Sigmoid colon (tissue), 7 donors: Measurements from ENCODE around the gene PAWR. TPM values are rescaled to one million over a fixed set of nuclear protein-coding genes. Genes with fewer than 3 reads are reported as not detected.

Source experiments
- DNase-seq: peaks from one replicate; pipeline ENCODE4 v3.0.0-alpha.2; 2019
- H3K27ac ChIP-seq, 4 donors: fragments of 200-600 bp; sonication (generic); one replicate each; pipeline ENCODE4 v1.5.1; 2016 to 2019; ENCODE audit warnings: mild to moderate bottlenecking in 1 of 4
- H3K27me3 ChIP-seq, 3 donors: fragments of 200-600 bp; sonication (generic); one replicate each; pipeline ENCODE4 v1.5.1; 2019; ENCODE audit warnings: mild to moderate bottlenecking in 1 of 3
- H3K36me3 ChIP-seq, 4 donors: fragments of 200-600 bp; sonication (generic); one replicate each; pipeline ENCODE4 v1.5.1; 2016 to 2019
- H3K4me1 ChIP-seq, 4 donors: fragments of 200-600 bp; sonication (generic); one replicate each; pipeline ENCODE4 v1.5.1; 2017 to 2019
- H3K4me3 ChIP-seq, 4 donors: fragments of 200-600 bp; sonication (generic); one replicate each; pipeline ENCODE4 v1.5.1; 2017 to 2019; ENCODE audit warnings: mild to moderate bottlenecking in 2 of 4, moderate library complexity in 1 of 4
- H3K9me3 ChIP-seq, 4 donors: fragments of 200-600 bp in 3 of 4; sonication (generic) in 3 of 4; one replicate each; pipeline versions ENCODE4 v1.5.1 to v1.6.1; 2013 to 2019
- CTCF ChIP-seq, 4 experiments: fragments of 450-650 bp in 3 of 4; fragments of 200-600 bp in 1 of 4; IDR thresholded peaks; one replicate each; pipeline ENCODE4 v1.5.1; 2016 to 2019; ENCODE audit warnings: antibody characterized with exemption in 4 of 4, mild to moderate bottlenecking in 3 of 4, moderate library complexity in 2 of 4
- EP300 ChIP-seq, 4 donors: sonication (generic); formaldehyde crosslinking; IDR thresholded peaks; one replicate each; pipeline ENCODE4 v1.6.1; 2017; ENCODE audit warnings: antibody characterized with exemption in 4 of 4
- POLR2A ChIP-seq, 2 donors: fragments of 450-650 bp; IDR thresholded peaks; one replicate each; pipeline ENCODE4 v1.6.1; 2016; ENCODE audit warnings: antibody characterized with exemption in 2 of 2, mild to moderate bottlenecking in 2 of 2, moderate library complexity in 2 of 2
- POLR2AphosphoS5 ChIP-seq, 4 donors: sonication (generic); formaldehyde crosslinking; IDR thresholded peaks; one replicate each; pipeline ENCODE4 v1.6.1; 2017; ENCODE audit warnings: antibody characterized with exemption in 4 of 4
- WGBS, 2 donors: extraction: QIAGEN DNeasy Blood & Tissue Kit; methylation state at CpG; one replicate each; pipeline ENCODE4 v1.1.7; 2013; 5-methylcytosine and 5-hydroxymethylcytosine counted together
- intact Hi-C: fragments of 100-400 bp; cut with DNase I; formaldehyde crosslinking; loops from one replicate; pipeline ENCODE4 v1.15.1; 2023
- polyA plus RNA-seq, 3 donors: library from polyadenylated mRNA; stranded (reverse); fragments of 200-250 nt; gene quantifications; one replicate each; pipeline ENCODE4 v1.2.3, GENCODE V29; 2013
- total RNA-seq, 4 donors: library from RNA; depleted of rRNA; stranded (reverse); fragments of >200 nt; gene quantifications; one replicate each; pipeline ENCODE4 v1.1.0, GENCODE V29; 2016
- donor health status: healthy with polysubstance abuse.
- donor health status: Bipolar disorder and iron deficiency.
- donor health status: healthy.

Gene PAWR
- total and polyA plus RNA-seq, 7 donors: 7.8 to 53.5 (median 24.5) TPM

DNA sequence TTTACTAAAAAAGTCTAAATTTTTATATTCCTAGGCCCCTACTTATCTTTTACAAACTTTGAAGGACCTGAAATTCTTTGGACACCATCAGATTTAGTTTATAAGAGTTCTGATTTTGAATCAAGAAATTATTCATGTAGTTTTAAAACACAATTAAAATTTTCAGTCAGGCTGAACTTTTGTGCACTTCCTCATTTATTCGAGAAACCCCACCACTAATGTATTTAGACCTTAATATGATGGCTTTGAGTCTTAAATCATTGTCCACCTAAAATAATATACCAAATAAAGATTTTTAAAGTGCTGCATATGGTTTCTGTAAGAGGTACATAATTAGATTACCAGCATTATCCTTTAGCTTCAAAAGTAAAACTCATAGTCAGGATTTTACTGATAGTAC, 103.4 kb downstream of the PAWR start:
- Histone ChIP-seq H3K9me3 (no peaks in the 10 kb centered on the region), H3K4me3 (no peak overlapping the region), H3K4me1 (peaks cover 0 to 5% (median 0%) of the 10 kb centered on the region in 4 donors), H3K27ac (no peak overlapping the region), H3K36me3 (no peaks in the 10 kb centered on the region), H3K27me3 (no peaks in the 10 kb centered on the region)
- TF ChIP-seq POLR2A (IDR thresholded peaks at IDR 0.05) (no peak), CTCF (IDR thresholded peaks at IDR 0.05) (no peak), EP300 (IDR thresholded peaks at IDR 0.05) (no peak), POLR2AphosphoS5 (IDR thresholded peaks at IDR 0.05) (no peak)
- intact Hi-C loops: loop anchor here (10.0 kb wide), 1 partner anchor 847 kb away; no protein-coding TSS in a partner anchor
- 59 to 90% methylated on average over 1 of the region's 1 CpG for WGBS, 2 donors
- DNase-seq: no peak

DNA sequence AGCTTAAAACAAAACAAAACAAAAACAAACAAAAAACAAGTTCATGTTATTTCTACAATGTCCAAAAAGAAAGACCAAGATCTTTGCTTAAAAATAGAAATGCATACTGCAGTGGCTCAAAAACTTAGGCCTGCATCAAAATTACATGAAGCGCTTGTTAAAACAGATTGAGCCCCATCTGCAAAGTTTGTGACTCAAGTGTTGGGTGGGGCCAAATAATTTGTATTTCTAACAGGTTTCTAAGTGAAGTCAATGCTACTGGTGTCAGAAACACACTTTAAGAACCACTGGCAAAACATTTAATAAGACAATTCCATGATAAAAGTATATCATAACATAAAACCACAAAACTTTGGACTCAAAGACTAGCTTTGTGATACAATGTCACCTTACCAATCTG, 105.6 kb downstream of the PAWR start:
- intact Hi-C loops: loop anchor here (10.0 kb wide), 1 partner anchor 850 kb away; no protein-coding TSS in a partner anchor
- H3K4me3 ChIP-seq: no peak overlapping the region
- H3K4me1 ChIP-seq: no peaks in the 10 kb centered on the region
- no peaks in the 10 kb centered on the region for H3K9me3 ChIP-seq
- H3K27me3 ChIP-seq: no peaks in the 10 kb centered on the region
- TF ChIP-seq CTCF (IDR thresholded peaks at IDR 0.05) (no peak), POLR2AphosphoS5 (IDR thresholded peaks at IDR 0.05) (no peak), POLR2A (IDR thresholded peaks at IDR 0.05) (no peak), EP300 (IDR thresholded peaks at IDR 0.05) (no peak)
- DNase-seq: no peak
- H3K36me3 ChIP-seq: no peaks in the 10 kb centered on the region
- 98 to 99% methylated on average over 1 of the region's 1 CpG for WGBS, 2 donors
- no peak overlapping the region for H3K27ac ChIP-seq

- WGBS, 2 donors: 98% methylated on average over 22 of the region's 22 CpGs
- no peak overlapping the region for H3K27ac ChIP-seq
- DNase-seq: no peak
- intact Hi-C loops: no loop called here
- peaks cover 0 to 19% (median 10%) of the 10 kb centered on the region in 4 donors for H3K36me3 ChIP-seq
- TF ChIP-seq POLR2A (IDR thresholded peaks at IDR 0.05): no peak
- TF ChIP-seq POLR2AphosphoS5 (IDR thresholded peaks at IDR 0.05): no peak
- H3K27me3 ChIP-seq: no peaks in the 10 kb centered on the region
- no peak overlapping the region for H3K4me3 ChIP-seq
- peaks cover 0 to 5% (median 4%) of the 10 kb centered on the region in 4 donors for H3K9me3 ChIP-seq
- no peaks in the 10 kb centered on the region for H3K4me1 ChIP-seq
Observed at GRCh38 chr12:79573820-79574219, 116.9 kb downstream of the PAWR start.

GRCh38 chr12:79569679-79570078, 121.1 kb downstream of the PAWR start:
- DNase-seq: no peak
- Histone ChIP-seq H3K9me3 (peaks cover 0 to 5% (median 4%) of the 10 kb centered on the region in 4 donors), H3K4me1 (no peaks in the 10 kb centered on the region), H3K27me3 (no peaks in the 10 kb centered on the region), H3K27ac (no peak overlapping the region), H3K4me3 (no peak overlapping the region), H3K36me3 (peaks cover 0 to 16% (median 9%) of the 10 kb centered on the region in 4 donors)
- TF ChIP-seq EP300 (IDR thresholded peaks at IDR 0.05): no peak
- WGBS, 2 donors: 93 to 95% methylated on average over 3 of the region's 3 CpGs
- intact Hi-C loops: no loop called here

DNA sequence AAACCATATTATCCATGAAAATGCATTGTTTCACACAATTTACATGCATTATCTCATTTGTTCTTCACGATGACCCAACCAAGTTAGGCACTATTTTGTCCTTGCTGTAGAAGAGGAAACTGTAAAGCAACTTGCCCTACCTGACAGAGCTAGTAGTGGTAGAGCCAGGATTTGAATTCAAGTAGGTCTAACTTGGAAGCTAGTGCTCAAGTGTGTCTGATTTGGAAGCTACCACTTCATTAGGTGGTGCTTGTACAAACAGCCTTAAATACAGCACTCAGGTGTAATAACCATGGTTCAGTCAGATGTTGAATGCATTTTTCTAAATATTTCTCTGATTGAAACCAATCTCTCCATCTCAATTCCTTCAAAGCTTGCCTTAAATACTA, 123.6 kb downstream of the PAWR start:
- H3K27ac ChIP-seq: no peak overlapping the region
- 35 to 73% methylated on average over 1 of the region's 1 CpG for WGBS, 2 donors
- no peaks in the 10 kb centered on the region for H3K27me3 ChIP-seq
- no peak for DNase-seq
- intact Hi-C loops: no loop called here
- no peak for TF ChIP-seq POLR2A (IDR thresholded peaks at IDR 0.05)
- TF ChIP-seq EP300 (IDR thresholded peaks at IDR 0.05): no peak
- TF ChIP-seq CTCF (IDR thresholded peaks at IDR 0.05): no peak
- TF ChIP-seq POLR2AphosphoS5 (IDR thresholded peaks at IDR 0.05): no peak
- no peaks in the 10 kb centered on the region for H3K9me3 ChIP-seq
- H3K4me1 ChIP-seq: no peaks in the 10 kb centered on the region
- H3K36me3 ChIP-seq: no peaks in the 10 kb centered on the region
- no peak overlapping the region for H3K4me3 ChIP-seq
